Activated naive CD8-positive, alpha-beta T cell (primary cell): ENCODE data around the gene GPR108.
"Not testable (repeated sequence)": the region's sequence is repeated elsewhere in the genome, so short reads cannot be mapped to it uniquely, and the experiment has no call there.

Source experiments
- H3K27ac Mint-ChIP-seq: one replicate; pipeline ENCODE4 v1.8.0; 2021; ENCODE audit warnings: mixed read lengths
- H3K27me3 Mint-ChIP-seq: one replicate; pipeline ENCODE4 v1.8.0; 2021; ENCODE audit warnings: mixed read lengths
- H3K36me3 Mint-ChIP-seq: one replicate; pipeline ENCODE4 v1.8.0; 2021; ENCODE audit warnings: mixed read lengths
- H3K4me1 Mint-ChIP-seq: one replicate; pipeline ENCODE4 v1.8.0; 2021; ENCODE audit warnings: low read depth, mixed read lengths
- H3K4me3 Mint-ChIP-seq: one replicate; pipeline ENCODE4 v1.8.0; 2021; ENCODE audit warnings: mild to moderate bottlenecking, mixed read lengths
- H3K9me3 Mint-ChIP-seq: one replicate; pipeline ENCODE4 v1.8.0; 2021; ENCODE audit warnings: low read depth, mixed read lengths

GPR108 gene

GRCh38 chr19:6712231-6712630, 25.1 kb downstream of the GPR108 start:
- H3K27ac Mint-ChIP-seq = no peak overlapping the region
- H3K27me3 Mint-ChIP-seq = peaks cover 10% of the 10 kb centered on the region
- H3K9me3 Mint-ChIP-seq = no peaks in the 10 kb centered on the region
- H3K4me1 Mint-ChIP-seq = peaks cover 13% of the 10 kb centered on the region
- peak overlapping the region; percentile 1 for H3K4me3 Mint-ChIP-seq
- H3K36me3 Mint-ChIP-seq = no peaks in the 10 kb centered on the region

DNA sequence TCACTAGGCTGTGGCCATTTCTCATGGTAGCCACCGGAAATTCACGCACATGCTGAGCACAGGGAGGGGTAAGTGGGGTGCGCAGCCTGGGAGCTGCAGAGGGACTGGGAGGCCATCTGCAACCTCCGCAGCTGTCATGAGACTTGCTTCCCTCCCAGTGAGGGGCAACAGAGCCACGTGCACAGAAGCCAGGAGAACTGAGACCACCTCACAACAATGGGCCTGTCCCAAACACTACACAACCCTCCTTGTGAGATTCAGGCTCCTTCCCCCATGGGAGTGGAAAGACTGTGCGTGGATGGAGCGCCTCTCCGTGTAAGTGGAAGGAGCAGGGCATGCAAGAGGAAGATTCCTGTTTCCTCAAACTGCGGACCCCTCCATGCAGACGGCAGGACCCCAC, 25.8 kb downstream of the GPR108 start:
- peaks cover 13% of the 10 kb centered on the region for H3K4me1 Mint-ChIP-seq

DNA sequence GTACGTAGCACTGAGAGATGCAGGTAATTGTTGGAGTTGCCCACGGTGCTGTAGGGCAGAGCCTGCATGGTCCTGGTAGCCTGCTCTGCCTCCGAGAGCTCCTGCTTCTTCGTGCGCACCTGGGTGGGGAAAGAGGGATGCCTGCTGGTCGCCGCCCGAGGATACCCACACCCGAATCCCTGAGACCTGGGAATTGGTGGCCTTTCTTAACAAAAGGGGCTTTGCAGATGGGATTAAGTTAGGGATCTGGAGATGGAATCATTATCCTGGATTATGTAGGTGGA, 26.4 kb downstream of the GPR108 start:
- Mint-ChIP-seq H3K4me1 (peaks cover 13% of the 10 kb centered on the region), H3K9me3 (no peaks in the 10 kb centered on the region), H3K27ac (no peak overlapping the region), H3K27me3 (peaks cover 10% of the 10 kb centered on the region), H3K4me3 (no peak overlapping the region), H3K36me3 (no peaks in the 10 kb centered on the region)

More for the DNA sequence above, 25.8 kb downstream of the GPR108 start:
- Mint-ChIP-seq H3K36me3 (no peaks in the 10 kb centered on the region), H3K27ac (no peak overlapping the region), H3K4me3 (no peak overlapping the region), H3K9me3 (no peaks in the 10 kb centered on the region), H3K27me3 (peaks cover 10% of the 10 kb centered on the region)

DNA sequence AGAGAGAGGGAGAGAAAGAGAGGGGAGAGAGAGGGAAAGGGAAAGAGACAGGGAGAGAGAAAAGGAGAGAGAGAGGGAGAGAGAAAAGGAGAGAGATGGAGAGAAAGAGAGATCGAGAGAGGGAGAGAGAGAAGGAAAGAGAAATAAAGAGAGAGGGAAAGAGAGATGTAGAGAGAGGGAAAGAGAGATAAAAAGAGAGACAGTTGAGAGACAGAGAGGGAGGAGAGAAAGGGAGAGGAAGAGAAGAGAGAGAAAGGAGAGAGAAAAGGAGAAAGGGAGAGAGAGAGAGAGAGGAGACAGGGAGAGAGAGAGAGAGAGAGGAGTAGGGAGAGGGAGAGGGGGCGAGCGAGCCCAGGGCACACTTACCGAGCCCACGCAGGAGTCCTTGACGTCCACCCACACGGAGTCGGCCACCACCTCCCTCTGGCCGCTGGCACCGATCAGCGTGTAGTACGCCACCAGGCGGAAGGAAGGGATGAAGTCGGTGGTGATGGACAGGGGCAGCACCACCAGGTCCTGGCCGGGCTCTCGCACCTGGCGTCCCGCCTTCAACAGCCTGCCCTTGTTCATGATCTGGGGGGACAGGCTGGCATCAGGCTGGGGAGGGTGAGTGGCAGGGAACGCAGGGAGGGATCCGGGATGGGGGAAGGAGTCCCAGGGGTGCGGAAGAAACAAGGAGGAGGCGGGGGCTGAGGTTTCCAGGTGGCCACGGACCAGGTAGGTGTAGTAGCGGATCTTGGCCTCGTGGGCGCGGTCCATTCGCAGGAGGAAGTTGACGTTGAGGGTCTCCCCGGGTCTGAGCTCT, 26.9 kb downstream of the GPR108 start:
- H3K4me3 Mint-ChIP-seq = peak overlapping the region; percentile 47
- H3K27me3 Mint-ChIP-seq = peaks cover 10% of the 10 kb centered on the region
- no peaks in the 10 kb centered on the region for H3K9me3 Mint-ChIP-seq

DNA sequence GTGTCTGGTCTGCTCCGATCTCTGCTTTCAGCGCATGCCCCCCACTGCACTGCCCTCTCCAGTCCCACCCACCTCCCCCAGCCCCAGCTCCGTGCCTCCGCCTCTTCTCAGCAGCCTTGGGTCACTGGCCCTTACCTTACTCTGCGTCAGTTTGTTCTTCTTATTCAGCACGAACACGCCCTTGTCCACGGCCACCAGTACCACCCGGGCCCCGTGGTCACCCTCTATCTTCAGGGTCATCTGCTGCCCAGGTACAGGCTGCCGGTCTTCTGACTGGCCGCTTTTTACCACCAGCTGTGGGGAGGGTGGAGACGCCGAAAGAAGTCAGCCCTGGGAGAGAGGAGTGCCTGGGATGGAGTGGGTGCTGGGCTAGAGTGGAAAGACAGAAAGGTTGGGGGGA, 27.8 kb downstream of the GPR108 start:
- Mint-ChIP-seq H3K27ac (no peak overlapping the region), H3K9me3 (no peaks in the 10 kb centered on the region), H3K4me1 (peaks cover 13% of the 10 kb centered on the region), H3K27me3 (peaks cover 10% of the 10 kb centered on the region), H3K36me3 (no peaks in the 10 kb centered on the region), H3K4me3 (no peak overlapping the region)

More for the DNA sequence above, 26.9 kb downstream of the GPR108 start:
- H3K4me1 Mint-ChIP-seq = peaks cover 13% of the 10 kb centered on the region
- H3K27ac Mint-ChIP-seq = no peak overlapping the region
- H3K36me3 Mint-ChIP-seq = no peaks in the 10 kb centered on the region

DNA sequence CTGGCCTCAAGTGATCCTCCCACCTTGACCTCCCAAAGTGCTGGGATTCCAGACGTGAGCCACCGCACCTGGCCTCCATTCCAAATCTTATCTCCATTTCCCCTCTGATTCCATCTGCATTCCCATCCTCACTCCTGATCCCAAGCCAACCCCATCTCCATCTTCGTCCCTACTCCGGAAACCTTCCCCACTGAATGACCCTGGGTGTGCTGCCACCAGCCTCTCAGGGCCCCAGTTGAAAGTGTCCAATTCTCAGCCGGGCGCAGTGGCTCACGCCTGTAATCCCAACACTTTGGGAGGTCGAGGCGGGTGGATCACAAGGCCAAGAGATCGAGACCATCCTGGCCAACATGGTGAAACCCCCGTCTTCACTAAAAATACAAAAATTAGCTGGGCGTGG, 28.5 kb downstream of the GPR108 start:
- H3K27ac Mint-ChIP-seq, H3K27me3 Mint-ChIP-seq, H3K36me3 Mint-ChIP-seq, H3K9me3 Mint-ChIP-seq, H3K4me3 Mint-ChIP-seq: not testable (repeated sequence)
- H3K4me1 Mint-ChIP-seq = peaks cover 13% of the 10 kb centered on the region

- peaks cover 10% of the 10 kb centered on the region for H3K27me3 Mint-ChIP-seq
These were observed 29.0 kb downstream of the GPR108 start for GRCh38 chr19:6708346-6708745.

GRCh38 chr19:6707658-6708018, 29.7 kb downstream of the GPR108 start:
- Mint-ChIP-seq H3K36me3 (no peaks in the 10 kb centered on the region), H3K9me3 (no peaks in the 10 kb centered on the region), H3K27me3 (peaks cover 10% of the 10 kb centered on the region), H3K4me3 (no peak overlapping the region), H3K27ac (no peak overlapping the region), H3K4me1 (peaks cover 13% of the 10 kb centered on the region)

More at GRCh38 chr19:6708346-6708745, 29.0 kb downstream of the GPR108 start:
- Mint-ChIP-seq H3K4me1 (peaks cover 13% of the 10 kb centered on the region), H3K4me3 (no peak overlapping the region), H3K9me3 (no peaks in the 10 kb centered on the region), H3K27ac (no peak overlapping the region), H3K36me3 (no peaks in the 10 kb centered on the region)

GRCh38 chr19:6707011-6707657, 30.2 kb downstream of the GPR108 start:
- H3K9me3 Mint-ChIP-seq = no peaks in the 10 kb centered on the region
- H3K27me3 Mint-ChIP-seq = peaks cover 10% of the 10 kb centered on the region
- H3K4me1 Mint-ChIP-seq = peaks cover 13% of the 10 kb centered on the region
- no peaks in the 10 kb centered on the region for H3K36me3 Mint-ChIP-seq
- H3K4me3 Mint-ChIP-seq = no peak overlapping the region
- H3K27ac Mint-ChIP-seq = no peak overlapping the region

DNA sequence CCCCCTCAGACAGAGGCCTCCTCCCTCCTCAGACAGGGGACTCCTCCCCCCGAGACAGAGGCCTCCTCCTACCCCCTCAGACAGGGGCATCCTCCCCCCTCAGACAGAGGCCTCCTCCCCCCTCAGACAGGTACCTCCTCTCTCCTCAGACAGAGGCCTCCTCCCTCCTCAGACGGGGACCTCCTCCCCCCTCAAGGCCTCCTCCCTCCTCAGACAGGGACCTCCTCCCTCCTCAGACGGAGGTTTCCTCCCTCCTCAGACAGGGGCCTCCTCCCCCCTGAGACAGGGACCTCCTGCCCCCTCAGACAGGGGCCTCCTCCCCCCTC, 30.8 kb downstream of the GPR108 start:
- no peak overlapping the region for H3K4me3 Mint-ChIP-seq
- H3K27me3 Mint-ChIP-seq = peaks cover 10% of the 10 kb centered on the region
- H3K27ac Mint-ChIP-seq = no peak overlapping the region
- H3K4me1 Mint-ChIP-seq = peaks cover 13% of the 10 kb centered on the region
- H3K36me3 Mint-ChIP-seq = no peaks in the 10 kb centered on the region
- H3K9me3 Mint-ChIP-seq = no peaks in the 10 kb centered on the region

DNA sequence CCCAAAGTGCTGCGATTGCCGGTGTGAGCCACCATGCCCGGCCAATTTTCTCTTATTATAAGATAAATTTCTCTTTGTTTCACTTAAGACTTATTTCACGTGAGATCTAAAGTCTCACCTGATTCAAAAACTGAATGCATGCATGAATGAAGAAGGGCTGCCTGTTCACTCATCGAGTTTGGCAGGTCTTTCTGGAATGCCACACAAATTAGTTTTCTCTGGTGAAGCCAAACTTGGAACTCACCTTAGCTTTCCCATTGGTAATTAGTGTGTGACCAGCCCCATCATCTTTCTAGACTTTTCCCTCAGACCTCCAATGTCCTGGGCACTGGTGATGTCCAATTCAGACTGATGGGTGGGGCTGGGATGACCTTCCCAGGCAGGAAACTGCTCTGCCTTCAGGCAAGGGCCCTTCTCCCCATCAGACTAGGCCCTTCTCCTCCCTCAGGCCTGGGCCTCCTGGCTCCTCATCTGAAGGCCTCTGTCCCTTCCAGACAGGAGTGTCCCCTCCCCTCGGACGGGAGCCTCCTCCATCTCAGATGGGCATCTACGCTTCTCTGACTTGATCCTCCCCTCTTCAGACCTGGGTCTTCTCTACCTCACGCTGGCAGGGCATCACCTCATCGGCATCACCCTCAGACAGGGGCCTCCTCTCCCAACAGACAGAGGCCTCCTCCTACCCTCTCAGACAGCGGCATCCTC, 31.3 kb downstream of the GPR108 start:
- H3K27ac Mint-ChIP-seq = no peak overlapping the region
- H3K4me3 Mint-ChIP-seq = no peak overlapping the region
- H3K4me1 Mint-ChIP-seq = peaks cover 11% of the 10 kb centered on the region
- H3K27me3 Mint-ChIP-seq = peaks cover 7% of the 10 kb centered on the region
- no peaks in the 10 kb centered on the region for H3K36me3 Mint-ChIP-seq
- no peaks in the 10 kb centered on the region for H3K9me3 Mint-ChIP-seq

DNA sequence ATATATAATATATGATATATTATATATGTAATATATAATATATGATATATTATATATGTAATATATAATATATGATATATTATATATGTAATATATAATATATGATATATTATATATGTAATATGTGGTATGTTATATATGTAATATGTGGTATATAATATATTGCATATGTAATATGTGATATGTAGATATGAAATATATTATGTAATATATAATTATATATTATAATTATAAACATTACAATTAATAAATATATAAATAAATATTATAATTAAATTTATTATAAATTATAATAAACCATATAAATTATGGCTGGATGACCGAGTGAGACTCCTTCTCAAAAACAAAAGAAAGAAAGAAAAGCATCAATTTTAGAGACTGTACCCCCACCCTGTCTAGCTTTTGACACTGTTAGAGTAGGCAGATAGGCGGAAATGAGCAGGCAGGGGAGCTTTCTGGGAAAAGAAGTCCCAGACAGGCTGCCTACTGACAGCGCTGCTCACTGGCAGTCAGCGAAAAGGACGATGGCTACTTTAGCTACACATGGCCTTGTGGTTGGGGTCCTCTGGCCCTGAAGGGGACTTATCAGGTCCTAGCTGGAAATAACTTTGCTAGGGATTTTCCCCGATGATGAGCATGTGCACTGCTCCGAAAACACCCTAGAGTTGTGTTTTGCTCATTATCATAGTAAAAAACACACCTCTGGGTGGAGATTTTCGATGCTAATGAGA, 36.6 kb downstream of the GPR108 start:
- no peaks in the 10 kb centered on the region for H3K27me3 Mint-ChIP-seq
- H3K36me3 Mint-ChIP-seq = no peaks in the 10 kb centered on the region
- H3K9me3 Mint-ChIP-seq = no peaks in the 10 kb centered on the region
- H3K4me3 Mint-ChIP-seq = no peak overlapping the region
- no peak overlapping the region for H3K27ac Mint-ChIP-seq
- H3K4me1 Mint-ChIP-seq = no peaks in the 10 kb centered on the region

GRCh38 chr19:6699935-6700334, 37.4 kb downstream of the GPR108 start:
- H3K9me3 Mint-ChIP-seq = no peaks in the 10 kb centered on the region
- no peak overlapping the region for H3K27ac Mint-ChIP-seq
- H3K27me3 Mint-ChIP-seq = no peaks in the 10 kb centered on the region
- H3K36me3 Mint-ChIP-seq = no peaks in the 10 kb centered on the region
- no peaks in the 10 kb centered on the region for H3K4me1 Mint-ChIP-seq
- no peak overlapping the region for H3K4me3 Mint-ChIP-seq

- no peaks in the 10 kb centered on the region for H3K4me1 Mint-ChIP-seq
- H3K27ac Mint-ChIP-seq = no peak overlapping the region
- no peaks in the 10 kb centered on the region for H3K27me3 Mint-ChIP-seq
- H3K9me3 Mint-ChIP-seq = no peaks in the 10 kb centered on the region
- no peaks in the 10 kb centered on the region for H3K36me3 Mint-ChIP-seq
- H3K4me3 Mint-ChIP-seq = no peak overlapping the region
These were observed 40.1 kb downstream of the GPR108 start for GRCh38 chr19:6697291-6697690.

DNA sequence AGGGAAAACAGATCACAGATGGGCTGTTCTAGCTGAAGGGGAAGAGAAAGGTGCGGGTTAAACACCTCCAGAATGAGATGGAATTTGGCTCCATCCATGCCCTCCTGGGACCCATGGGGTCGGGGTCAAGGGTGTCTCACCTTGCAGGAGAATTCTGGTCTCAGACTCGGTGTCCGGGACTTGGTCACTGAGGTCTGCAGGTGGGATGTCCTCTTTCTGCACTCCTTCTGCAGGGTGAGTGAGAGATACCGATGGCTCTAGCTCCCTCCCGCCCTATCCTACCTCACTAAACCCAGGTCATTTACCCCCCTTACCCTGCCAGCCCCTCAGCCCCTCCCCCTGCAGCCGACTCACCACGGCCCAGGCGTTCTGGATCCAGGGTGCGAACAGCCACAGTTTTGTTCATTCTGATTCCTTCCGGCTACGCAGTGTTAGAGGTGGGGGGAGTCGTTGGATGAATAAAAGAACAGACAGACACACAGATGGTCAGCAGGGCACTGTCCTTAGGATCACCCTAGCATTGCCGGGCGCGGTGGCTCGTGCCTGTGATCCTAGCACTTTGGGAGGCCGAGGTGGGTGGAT, 41.0 kb downstream of the GPR108 start:
- Mint-ChIP-seq H3K27me3 (no peaks in the 10 kb centered on the region), H3K4me3 (no peak overlapping the region), H3K4me1 (no peaks in the 10 kb centered on the region), H3K36me3 (no peaks in the 10 kb centered on the region), H3K9me3 (no peaks in the 10 kb centered on the region), H3K27ac (no peak overlapping the region)
